Head of caudate nucleus (tissue), 42 donors: ENCODE results near the gene FOXO3.

Experiments
- DNase-seq, 42 donors: peaks; one replicate each; pipeline versions ENCODE4 v3.0.0 to v3.0.0-alpha.2; 2020 to 2021; ENCODE audit warnings: mixed read lengths in 7 of 42
- intact Hi-C: fragments of 100-400 bp; cut with DNase I; formaldehyde crosslinking; loops from one replicate; pipeline ENCODE4 v1.15.0; 2022

Gene FOXO3

GRCh38 chr6:108612852-108613251, 52.1 kb downstream of the FOXO3 start:
- intact Hi-C loops: no loop called here

DNA sequence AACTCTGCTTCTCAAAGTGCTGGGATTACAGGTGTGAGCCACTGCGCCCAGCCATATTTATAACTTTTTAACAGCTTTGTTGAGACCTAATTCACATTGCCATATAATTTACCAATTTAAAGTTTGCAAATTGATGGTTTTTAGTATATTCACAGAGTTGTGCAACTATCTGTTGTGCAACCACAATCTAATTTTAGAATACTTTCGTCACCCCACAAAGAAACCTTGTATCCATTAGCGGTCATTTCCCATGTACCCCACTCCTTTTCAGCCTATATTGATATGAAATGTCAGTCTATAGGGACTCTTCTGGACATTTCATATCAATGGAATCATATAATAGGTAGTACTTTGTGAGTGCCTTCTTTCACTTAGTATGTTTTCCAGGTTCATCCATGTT, 55.8 kb downstream of the FOXO3 start:
- DNase-seq: no peak
- intact Hi-C loops: no loop called here

More at GRCh38 chr6:108612852-108613251, 52.1 kb downstream of the FOXO3 start:
- no peak for DNase-seq

- no peak for DNase-seq
- intact Hi-C loops: no loop called here
These were observed 56.3 kb downstream of the FOXO3 start for GRCh38 chr6:108616973-108617372.

GRCh38 chr6:108618623-108619152, 58.0 kb downstream of the FOXO3 start:
- DNase-seq: no peak
- intact Hi-C loops: no loop called here

DNA sequence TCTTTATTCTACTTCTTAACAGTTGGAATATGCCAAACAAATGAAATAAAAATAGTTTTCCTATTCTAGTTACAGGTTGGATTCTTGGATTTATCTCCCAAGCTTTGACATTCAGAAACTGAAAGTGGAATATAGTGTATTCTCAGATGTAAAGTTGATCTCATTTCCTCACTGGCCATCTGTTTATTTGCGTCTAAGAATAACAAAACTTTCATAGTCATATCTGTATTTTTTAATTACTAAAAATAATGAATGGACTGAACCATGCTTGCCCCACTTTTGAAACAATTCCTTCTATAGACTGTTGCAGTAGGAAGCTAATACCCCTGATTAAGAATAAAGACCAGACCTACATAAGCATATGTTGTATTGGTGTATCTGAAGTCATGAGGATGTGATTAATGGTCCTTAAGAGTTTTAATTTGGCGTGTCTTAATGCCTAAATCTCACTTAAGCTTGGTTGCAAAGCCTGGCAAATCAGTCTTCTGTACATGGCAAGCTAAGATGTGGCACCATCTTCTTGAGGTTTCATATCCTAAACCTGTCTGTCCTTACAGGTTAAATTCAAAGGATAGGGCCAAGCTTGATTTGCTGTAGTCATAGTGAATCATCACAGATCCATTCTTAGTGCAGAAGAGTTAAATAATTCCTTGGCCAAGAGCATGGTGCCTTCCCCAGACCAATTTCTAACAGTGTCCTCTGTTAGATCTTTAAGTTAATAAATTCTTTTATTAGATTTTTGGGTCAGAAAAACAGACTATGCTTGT, 58.9 kb downstream of the FOXO3 start:
- no peak for DNase-seq
- intact Hi-C loops: no loop called here

- intact Hi-C loops: no loop called here
- DNase-seq: peak in 16 of 42 donors; percentile 7 to 85 (median 50)
These were observed 60.4 kb downstream of the FOXO3 start for GRCh38 chr6:108621117-108621516.

GRCh38 chr6:108622641-108623298, 62.1 kb downstream of the FOXO3 start:
- DNase-seq: peak in 35 of 42 donors; percentile 10 to 87 (median 51)
- intact Hi-C loops: no loop called here

DNA sequence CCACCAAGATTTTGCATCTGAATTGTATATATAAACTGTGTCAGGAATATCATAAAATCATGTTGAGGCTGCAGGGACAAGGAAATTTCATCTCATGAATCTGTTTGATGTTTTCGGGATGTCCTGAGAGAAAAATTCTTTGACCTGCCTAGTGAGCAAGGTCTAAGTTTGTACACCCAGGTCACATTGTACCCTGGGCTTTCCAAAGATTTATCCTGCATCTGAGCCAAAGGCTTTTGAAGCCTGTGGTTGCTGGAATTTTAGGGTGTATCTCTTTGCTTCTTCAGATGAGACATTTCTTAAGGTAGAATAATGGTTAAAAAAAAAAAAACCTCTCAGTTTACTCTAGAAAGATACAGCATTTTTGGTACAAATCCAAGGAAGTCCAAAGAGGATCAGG, 63.3 kb downstream of the FOXO3 start:
- intact Hi-C loops: no loop called here

DNA sequence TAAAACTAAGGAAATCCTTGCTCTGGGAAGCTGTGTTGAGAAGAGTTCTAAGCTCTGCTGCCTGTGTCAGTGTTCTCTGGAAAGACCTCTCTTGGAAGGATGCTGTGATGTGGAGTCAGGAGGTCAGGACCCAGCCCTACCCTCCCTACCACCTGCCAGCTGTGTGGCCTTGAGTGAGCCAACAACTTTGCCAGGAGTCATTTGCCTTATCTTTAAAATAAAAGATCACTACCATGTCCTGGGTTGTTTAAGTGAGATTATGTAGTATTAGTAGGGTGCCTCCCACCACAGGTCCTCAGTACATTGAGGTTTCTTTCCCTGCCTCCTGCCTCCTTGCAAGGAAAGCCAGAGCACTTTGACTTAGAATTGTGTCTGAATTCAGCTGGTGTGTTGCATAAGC, 64.9 kb downstream of the FOXO3 start:
- DNase-seq: no peak
- intact Hi-C loops: no loop called here

More for the DNA sequence above, 63.3 kb downstream of the FOXO3 start:
- DNase-seq: no peak

DNA sequence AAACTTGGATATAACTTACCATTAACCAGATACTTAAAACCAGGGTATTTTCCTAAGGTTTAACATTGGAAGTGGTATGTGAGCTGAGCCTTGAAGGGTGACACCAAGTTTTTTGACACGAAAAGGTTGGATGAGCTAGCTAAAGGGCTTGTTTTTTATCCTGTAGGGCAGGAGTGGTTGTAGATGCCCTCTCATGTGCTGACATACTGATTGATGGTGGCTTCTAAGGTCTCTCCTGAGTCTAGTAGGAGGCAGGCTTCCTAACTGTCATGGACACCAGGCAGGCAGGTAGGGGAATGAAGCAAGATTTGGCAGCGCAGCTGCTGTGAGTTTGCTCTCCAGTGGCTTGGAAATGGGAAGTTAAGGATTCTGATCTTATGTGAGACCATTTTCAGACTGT, 66.1 kb downstream of the FOXO3 start:
- no peak for DNase-seq
- intact Hi-C loops: no loop called here

GRCh38 chr6:108627692-108628550, 67.2 kb downstream of the FOXO3 start:
- no peak for DNase-seq
- intact Hi-C loops: no loop called here

GRCh38 chr6:108630050-108630714, 69.5 kb downstream of the FOXO3 start:
- intact Hi-C loops: no loop called here
- no peak for DNase-seq

GRCh38 chr6:108632441-108632840, 71.7 kb downstream of the FOXO3 start:
- intact Hi-C loops: no loop called here
- DNase-seq: no peak

DNA sequence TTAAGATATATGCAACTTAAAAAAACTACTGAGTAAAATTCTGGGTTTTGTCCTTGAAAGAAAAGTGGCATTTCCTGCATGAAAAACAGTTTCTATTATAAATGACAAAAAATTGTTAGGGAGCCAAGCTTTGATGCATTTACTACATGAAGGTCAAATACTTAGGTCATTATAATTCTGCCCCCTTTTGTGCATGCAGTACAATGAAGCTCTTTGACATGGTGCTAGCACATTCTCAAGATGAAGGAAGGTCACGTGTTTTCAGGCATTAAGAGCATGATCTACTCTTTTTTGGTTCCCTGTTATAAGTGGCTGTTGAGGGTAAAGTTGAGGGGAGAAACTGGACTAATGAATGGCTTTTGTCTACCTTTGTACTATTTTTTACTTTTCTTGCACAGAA, 72.7 kb downstream of the FOXO3 start:
- intact Hi-C loops: no loop called here
- no peak for DNase-seq

GRCh38 chr6:108635505-108636226, 74.9 kb downstream of the FOXO3 start:
- intact Hi-C loops: no loop called here
- no peak for DNase-seq

- DNase-seq: no peak
- intact Hi-C loops: no loop called here
These were observed 77.2 kb downstream of the FOXO3 start for GRCh38 chr6:108637963-108638362.

- intact Hi-C loops: no loop called here
These were observed 78.3 kb downstream of the FOXO3 start for GRCh38 chr6:108638993-108639392.

DNA sequence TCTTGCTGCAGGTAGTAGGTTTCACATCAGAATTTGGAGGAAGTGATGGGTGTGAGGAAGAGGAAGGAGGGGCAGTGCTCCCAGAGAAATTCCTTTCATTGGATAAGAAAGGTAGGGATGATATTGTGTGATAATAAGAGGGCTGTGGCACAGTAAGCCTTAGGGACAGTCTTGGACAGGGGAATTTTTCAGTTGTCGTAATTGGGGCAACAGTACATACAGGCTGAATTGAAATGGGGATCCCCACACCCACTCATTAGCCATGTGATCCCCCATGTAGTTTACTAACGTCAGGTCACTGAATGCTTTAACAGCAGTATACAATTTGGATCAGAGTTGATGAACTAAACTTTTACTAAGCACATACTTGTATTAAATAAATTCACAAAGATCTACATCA, 79.4 kb downstream of the FOXO3 start:
- no peak for DNase-seq
- intact Hi-C loops: no loop called here

More at GRCh38 chr6:108638993-108639392, 78.3 kb downstream of the FOXO3 start:
- DNase-seq: no peak
